ENCODE data around the gene APBB1. TPM values are rescaled to one million over a fixed set of nuclear protein-coding genes. Genes with fewer than 3 reads are reported as not detected.

Gene APBB1
- total and polyA plus RNA-seq, 10 donors: 18.6 to 42.4 (median 26.0) TPM

DNA sequence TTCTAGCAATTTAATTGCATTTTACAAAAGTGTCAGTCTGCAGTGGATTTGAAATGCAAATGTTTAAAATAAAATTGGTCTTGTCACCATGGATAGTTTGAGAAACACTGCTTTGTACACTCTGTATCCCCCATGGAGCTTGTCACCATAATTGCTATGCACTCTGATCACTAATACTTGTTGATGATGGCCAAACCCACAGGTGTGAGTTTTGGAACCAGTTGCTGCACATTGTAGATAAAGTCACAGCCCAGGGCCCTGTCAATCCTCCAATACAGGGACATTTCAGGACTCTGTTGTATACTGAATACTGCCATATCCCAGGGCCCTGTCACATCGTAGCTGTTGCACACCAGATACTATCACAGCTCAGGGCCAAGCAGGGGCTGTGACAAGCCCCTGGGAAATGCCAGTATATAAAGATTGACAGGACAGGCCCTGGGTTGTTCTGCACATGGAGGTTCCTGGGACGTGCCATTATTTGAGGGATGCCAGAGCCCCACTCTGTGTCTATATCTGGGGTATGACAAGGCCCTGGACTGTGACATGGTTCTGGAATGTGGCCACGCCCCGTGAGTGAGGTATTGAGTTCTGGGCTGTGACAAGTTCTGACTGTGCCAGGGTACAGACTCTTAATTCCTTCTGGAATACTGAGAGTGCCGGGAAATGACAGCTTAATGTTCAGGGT lies 56.6 kb downstream of the APBB1 start:
- Histone ChIP-seq H3K27me3 (replicated peaks in 1 of 7) (no peaks in the 10 kb centered on the region), H3K36me3 (no peaks in the 10 kb centered on the region), H3K27ac (no peak overlapping the region), H3K9me3 (no peaks in the 10 kb centered on the region), H3K4me1 (no peaks in the 10 kb centered on the region), H3K4me3 (no peak overlapping the region)
- intact Hi-C loops (cut with DNase I; ENCODE audit: low total_unique reads): no loop called here
- DNase-seq: no peak
- TF ChIP-seq POLR2A (IDR thresholded peaks at IDR 0.05): no peak
- TF ChIP-seq, protein P1, sequence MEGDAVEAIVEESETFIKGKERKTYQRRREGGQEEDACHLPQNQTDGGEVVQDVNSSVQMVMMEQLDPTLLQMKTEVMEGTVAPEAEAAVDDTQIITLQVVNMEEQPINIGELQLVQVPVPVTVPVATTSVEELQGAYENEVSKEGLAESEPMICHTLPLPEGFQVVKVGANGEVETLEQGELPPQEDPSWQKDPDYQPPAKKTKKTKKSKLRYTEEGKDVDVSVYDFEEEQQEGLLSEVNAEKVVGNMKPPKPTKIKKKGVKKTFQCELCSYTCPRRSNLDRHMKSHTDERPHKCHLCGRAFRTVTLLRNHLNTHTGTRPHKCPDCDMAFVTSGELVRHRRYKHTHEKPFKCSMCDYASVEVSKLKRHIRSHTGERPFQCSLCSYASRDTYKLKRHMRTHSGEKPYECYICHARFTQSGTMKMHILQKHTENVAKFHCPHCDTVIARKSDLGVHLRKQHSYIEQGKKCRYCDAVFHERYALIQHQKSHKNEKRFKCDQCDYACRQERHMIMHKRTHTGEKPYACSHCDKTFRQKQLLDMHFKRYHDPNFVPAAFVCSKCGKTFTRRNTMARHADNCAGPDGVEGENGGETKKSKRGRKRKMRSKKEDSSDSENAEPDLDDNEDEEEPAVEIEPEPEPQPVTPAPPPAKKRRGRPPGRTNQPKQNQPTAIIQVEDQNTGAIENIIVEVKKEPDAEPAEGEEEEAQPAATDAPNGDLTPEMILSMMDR (IDR thresholded peaks at IDR 0.05 in 8 of 11, conservative IDR thresholded peaks at IDR 0.05 in 3 of 11): no peak
- no peak for TF ChIP-seq POLR2AphosphoS5 (IDR thresholded peaks at IDR 0.05)
- 74 to 94% (median 82%) methylated on average over 3 to 5 of the region's 5 CpGs for WGBS, 5 donors

DNA sequence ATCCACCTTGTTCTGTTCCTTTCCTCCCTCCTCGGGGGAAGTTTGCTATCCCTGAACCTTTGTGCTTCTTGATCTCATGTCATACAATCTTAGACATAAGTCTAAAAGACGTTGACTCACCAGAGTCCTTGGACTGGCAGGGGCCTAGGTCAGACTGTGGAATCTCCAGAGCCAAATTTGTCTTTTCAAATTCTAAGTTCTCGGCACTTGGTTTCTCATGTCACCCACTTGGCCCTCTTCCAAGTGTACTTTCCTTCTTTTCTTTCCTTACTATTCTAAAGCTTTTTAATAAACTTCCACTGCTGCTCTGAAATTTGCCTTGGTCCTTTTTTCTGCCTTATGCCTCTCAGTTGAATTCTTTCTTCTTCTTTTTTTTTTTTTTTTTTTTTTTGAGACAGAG lies 58.7 kb downstream of the APBB1 start:
- TF ChIP-seq, protein P1 (IDR thresholded peaks at IDR 0.05 in 8 of 11, conservative IDR thresholded peaks at IDR 0.05 in 3 of 11): no peak
- no peak for TF ChIP-seq POLR2A (IDR thresholded peaks at IDR 0.05)
- TF ChIP-seq POLR2AphosphoS5 (IDR thresholded peaks at IDR 0.05): no peak
- no peaks in the 10 kb centered on the region for H3K4me1 ChIP-seq
- H3K36me3 ChIP-seq: no peaks in the 10 kb centered on the region
- H3K4me3 ChIP-seq: no peak overlapping the region
- H3K27ac ChIP-seq: no peak overlapping the region
- WGBS, 5 donors: 65 to 84% (median 71%) methylated on average over 3 of the region's 3 CpGs
- intact Hi-C loops (cut with DNase I; ENCODE audit: low total_unique reads): no loop called here
- no peaks in the 10 kb centered on the region for H3K9me3 ChIP-seq
- H3K27me3 ChIP-seq (replicated peaks in 1 of 7): no peaks in the 10 kb centered on the region
- DNase-seq: no peak

- TF ChIP-seq POLR2AphosphoS5 (IDR thresholded peaks at IDR 0.05) (no peak), POLR2A (IDR thresholded peaks at IDR 0.05) (no peak)
- TF ChIP-seq, protein P1 (IDR thresholded peaks at IDR 0.05 in 8 of 11, conservative IDR thresholded peaks at IDR 0.05 in 3 of 11): no peak
- no peaks in the 10 kb centered on the region for H3K9me3 ChIP-seq
- H3K27me3 ChIP-seq (replicated peaks in 1 of 7): no peaks in the 10 kb centered on the region
- DNase-seq: no peak
- intact Hi-C loops (cut with DNase I; ENCODE audit: low total_unique reads): loop anchor here (10.0 kb wide), 1 partner anchor 102 kb away; the partner anchor contains the start of gene CCKBR
- H3K4me1 ChIP-seq: peaks cover 0 to 6% (median 0%) of the 10 kb centered on the region in 6 donors
- no peak overlapping the region for H3K4me3 ChIP-seq
- WGBS, 5 donors: 52 to 73% (median 69%) methylated on average over 9 of the region's 9 CpGs
- no peaks in the 10 kb centered on the region for H3K36me3 ChIP-seq
- no peak overlapping the region for H3K27ac ChIP-seq
These were observed 61.7 kb downstream of the APBB1 start for GRCh38 chr11:6357222-6357621.

DNA sequence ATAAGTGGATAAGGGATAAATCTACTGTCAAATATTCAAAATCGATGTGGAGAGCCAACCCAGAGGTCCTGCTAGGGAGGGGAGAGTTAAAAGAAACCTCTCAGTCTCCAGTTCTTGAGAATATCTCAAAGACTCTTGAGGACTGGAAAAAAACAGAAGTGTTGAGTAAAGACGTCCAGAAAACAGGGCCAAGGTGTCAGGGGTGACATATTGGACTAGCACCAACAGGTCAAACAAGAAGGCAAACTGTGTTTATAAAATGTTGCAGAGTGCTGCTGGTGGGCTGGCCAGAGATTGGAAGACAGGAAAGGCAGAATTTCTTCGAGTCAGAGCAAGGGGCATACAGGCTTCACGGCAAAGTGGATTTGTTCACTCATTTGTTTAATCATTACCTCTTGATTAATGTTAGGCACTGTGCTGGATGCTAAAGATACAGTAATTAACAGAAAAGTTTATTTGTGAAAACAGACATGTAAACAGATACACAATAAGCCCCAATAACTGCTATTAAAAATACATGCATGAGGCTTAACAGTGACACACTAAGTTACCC lies 62.3 kb downstream of the APBB1 start:
- TF ChIP-seq POLR2AphosphoS5 (IDR thresholded peaks at IDR 0.05) (no peak), POLR2A (IDR thresholded peaks at IDR 0.05) (no peak)

More for the DNA sequence above, 62.3 kb downstream of the APBB1 start:
- Histone ChIP-seq H3K4me3 (no peak overlapping the region), H3K27me3 (replicated peaks in 1 of 7) (no peaks in the 10 kb centered on the region), H3K36me3 (no peaks in the 10 kb centered on the region), H3K27ac (no peak overlapping the region), H3K4me1 (peaks cover 0 to 6% (median 0%) of the 10 kb centered on the region in 6 donors), H3K9me3 (no peaks in the 10 kb centered on the region)
- WGBS, 5 donors: 57 to 79% (median 72%) methylated on average over 4 of the region's 4 CpGs
- no peak for DNase-seq
- intact Hi-C loops (cut with DNase I; ENCODE audit: low total_unique reads): loop anchor here (10.0 kb wide), 1 partner anchor 102 kb away; the partner anchor contains the start of gene CCKBR

All from spleen (tissue), 11 donors.